Upper lobe of left lung (tissue), 4 donors: ENCODE results near the gene SATB2.

Experiments used
- CTCF ChIP-seq, 6 experiments: fragments of 450-650 bp in 4 of 6; fragments of 200-600 bp in 2 of 6; sonication (generic) in 2 of 6; IDR thresholded peaks; one replicate each; pipeline ENCODE4 v1.5.1; 2016 to 2019; ENCODE audit warnings: antibody characterized with exemption in 6 of 6
- EP300 ChIP-seq, 4 donors: sonication (generic); formaldehyde crosslinking; IDR thresholded peaks; one replicate each; pipeline ENCODE4 v1.5.1; 2017; ENCODE audit warnings: antibody characterized with exemption in 4 of 4, control low read depth in 2 of 4
- POLR2AphosphoS5 ChIP-seq, 2 donors: sonication (generic); formaldehyde crosslinking; IDR thresholded peaks; one replicate each; pipeline ENCODE4 v1.5.1; 2017; ENCODE audit warnings: antibody characterized with exemption in 2 of 2

DNA sequence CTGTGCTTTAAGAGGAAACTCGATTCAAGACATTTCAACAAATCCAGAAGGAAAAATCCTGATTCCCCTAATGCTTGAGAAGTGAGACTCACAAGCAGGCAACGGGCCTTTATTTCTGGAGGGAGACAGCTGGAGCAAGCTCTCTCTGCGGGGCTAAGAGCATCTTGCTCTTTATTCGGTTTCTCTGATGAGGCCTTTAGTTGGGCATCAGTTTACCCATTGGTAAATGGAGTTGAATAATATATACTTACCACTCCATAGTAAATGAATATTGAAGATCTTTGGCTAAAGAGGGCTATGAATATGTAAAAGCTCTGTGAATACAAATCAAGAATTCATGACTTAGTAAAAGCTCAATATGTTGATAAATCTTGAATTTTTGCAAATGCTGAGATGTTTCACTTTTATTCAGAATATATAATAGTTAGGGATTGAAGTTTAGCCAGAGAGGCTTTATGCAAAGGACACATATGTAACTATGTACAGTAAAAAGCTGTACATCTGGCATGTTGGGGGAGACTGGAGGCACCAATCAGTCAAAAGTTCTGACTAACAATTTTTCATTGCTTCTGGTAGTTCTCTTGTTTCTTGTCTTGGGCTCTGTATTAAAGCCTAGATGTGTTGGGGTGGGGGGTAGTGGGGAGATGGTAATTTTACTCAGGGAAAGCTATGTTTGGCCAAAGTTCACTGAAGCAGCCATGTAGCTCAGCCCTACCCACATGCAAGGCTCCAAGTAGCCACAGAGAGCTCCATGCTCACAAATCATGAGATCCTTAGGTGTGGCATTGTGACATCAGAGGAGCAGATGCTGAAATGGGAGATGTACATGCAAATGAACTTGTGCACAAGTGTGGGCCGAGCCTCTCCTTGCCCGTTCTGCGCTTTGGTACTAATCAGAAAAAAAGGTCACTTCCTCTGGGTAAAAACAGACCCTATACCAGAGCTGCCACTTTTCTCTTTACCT, 200.2 kb downstream of the SATB2 start:
- TF ChIP-seq CTCF (IDR thresholded peaks at IDR 0.05), result no peak
- no peak for TF ChIP-seq EP300 (IDR thresholded peaks at IDR 0.05)
- no peak for TF ChIP-seq POLR2AphosphoS5 (IDR thresholded peaks at IDR 0.05)
